Calu3 (cell line): ENCODE data around the gene FBXL4. TPM values are rescaled to one million over a fixed set of nuclear protein-coding genes. Genes with fewer than 3 reads are reported as not detected.
"Not testable (repeated sequence)": the region's sequence is repeated elsewhere in the genome, so short reads cannot be mapped to it uniquely, and the experiment has no call there.

Source experiments
- BruUV-seq: library from RNA; stranded (reverse); fragments of 400-500 nt; replicated peaks from 2 replicates; lab custom pipeline; 2021; lab: Mats Ljungman, UMichigan
- CTCF ChIA-PET: fragments of 300-600 bp; sonication (Branson Sonifier 250); formaldehyde crosslinking; loops from one replicate; lab custom pipeline; 2022; ENCODE audit warnings: antibody characterized with exemption; lab: Charles Lee
- DNase-seq: peaks from one replicate; pipeline ENCODE4 v3.0.0; 2022
- H3K27ac Mint-ChIP-seq: one replicate; pipeline ENCODE4 v1.8.0; 2022; ENCODE audit warnings: mixed read lengths; ENCODE audit not compliant: unreplicated experiment
- H3K27me3 Mint-ChIP-seq: one replicate; pipeline ENCODE4 v1.8.0; 2022; ENCODE audit warnings: mixed read lengths; ENCODE audit not compliant: unreplicated experiment
- H3K36me3 Mint-ChIP-seq: one replicate; pipeline ENCODE4 v1.8.0; 2022; ENCODE audit warnings: mild to moderate bottlenecking, moderate library complexity, mixed read lengths; ENCODE audit not compliant: insufficient read depth, unreplicated experiment
- H3K4me1 Mint-ChIP-seq: one replicate; pipeline ENCODE4 v1.8.0; 2022; ENCODE audit warnings: mild to moderate bottlenecking, low read depth, mixed read lengths; ENCODE audit not compliant: unreplicated experiment
- H3K4me3 Mint-ChIP-seq: one replicate; pipeline ENCODE4 v1.8.0; 2022; ENCODE audit warnings: mild to moderate bottlenecking, low read depth, moderate library complexity, mixed read lengths; ENCODE audit not compliant: unreplicated experiment
- H3K9me3 Mint-ChIP-seq: one replicate; pipeline ENCODE4 v1.8.0; 2022; ENCODE audit warnings: low read depth, mixed read lengths; ENCODE audit not compliant: unreplicated experiment
- CTCF ChIP-seq: fragments of 200-600 bp; IDR thresholded peaks from one replicate; pipeline ENCODE4 v1.8.0; 2022; ENCODE audit warnings: antibody characterized with exemption; ENCODE audit not compliant: unreplicated experiment
- intact Hi-C: fragments of 100-400 bp; cut with micrococcal nuclease; formaldehyde crosslinking; loops from one replicate; pipeline ENCODE4 v1.10.0; 2022; ENCODE audit not compliant: unreplicated experiment
- total RNA-seq: library from RNA; stranded (reverse); gene quantifications from 2 replicates; pipeline ENCODE4 v1.2.3, GENCODE V29; 2022

FBXL4 gene
- total RNA-seq, 1 experiment from 2014 or later = 13.1 TPM

DNA sequence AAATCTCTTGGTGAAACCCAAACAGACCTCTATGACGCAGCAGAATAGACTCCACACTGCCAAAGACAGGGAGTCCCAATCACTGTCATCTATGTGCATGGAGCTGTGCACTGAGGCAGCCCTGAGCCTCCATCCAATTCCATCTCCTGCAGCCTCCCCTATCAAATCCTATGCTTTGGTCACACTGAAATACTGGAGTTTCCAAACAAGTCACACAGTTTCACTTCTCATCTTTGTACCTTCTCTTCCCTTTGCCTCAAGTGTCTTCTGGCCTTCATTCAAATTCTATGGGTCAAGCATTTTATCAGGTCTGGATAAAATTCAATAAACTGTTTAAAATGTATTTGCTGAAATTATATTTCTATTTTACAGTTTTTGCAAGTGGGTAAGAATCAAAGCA is 38.5 kb downstream of the FBXL4 start:
- H3K27me3 Mint-ChIP-seq = no peaks in the 10 kb centered on the region
- DNase-seq = no peak
- CTCF ChIA-PET = no interaction called here
- H3K9me3 Mint-ChIP-seq = peaks cover 11% of the 10 kb centered on the region
- TF ChIP-seq CTCF = no peak
- no peak overlapping the region for H3K4me3 Mint-ChIP-seq
- BruUV-seq = no TSS peak
- no peaks in the 10 kb centered on the region for H3K4me1 Mint-ChIP-seq
- no peak overlapping the region for H3K27ac Mint-ChIP-seq
- H3K36me3 Mint-ChIP-seq = peaks cover 9% of the 10 kb centered on the region
- intact Hi-C loops = no loop called here

GRCh38 chr6:98906342-98906741 is 41.4 kb downstream of the FBXL4 start:
- CTCF ChIA-PET, H3K4me1 Mint-ChIP-seq, H3K36me3 Mint-ChIP-seq, H3K4me3 Mint-ChIP-seq, DNase-seq, H3K27me3 Mint-ChIP-seq, intact Hi-C loops, H3K27ac Mint-ChIP-seq, H3K9me3 Mint-ChIP-seq, BruUV-seq: not testable (repeated sequence)

GRCh38 chr6:98905759-98906158 is 42.0 kb downstream of the FBXL4 start:
- intact Hi-C loops = no loop called here
- CTCF ChIA-PET = interaction anchor here (0.7 kb wide), 1 partner anchor 1080 kb away, joined by 6 read pairs; no protein-coding TSS in a partner anchor
- Mint-ChIP-seq H3K4me3 (no peak overlapping the region), H3K9me3 (no peaks in the 10 kb centered on the region), H3K27me3 (no peaks in the 10 kb centered on the region), H3K36me3 (peaks cover 4% of the 10 kb centered on the region), H3K4me1 (no peaks in the 10 kb centered on the region), H3K27ac (no peak overlapping the region)
- no TSS peak for BruUV-seq
- DNase-seq = no peak
- TF ChIP-seq CTCF = no peak

DNA sequence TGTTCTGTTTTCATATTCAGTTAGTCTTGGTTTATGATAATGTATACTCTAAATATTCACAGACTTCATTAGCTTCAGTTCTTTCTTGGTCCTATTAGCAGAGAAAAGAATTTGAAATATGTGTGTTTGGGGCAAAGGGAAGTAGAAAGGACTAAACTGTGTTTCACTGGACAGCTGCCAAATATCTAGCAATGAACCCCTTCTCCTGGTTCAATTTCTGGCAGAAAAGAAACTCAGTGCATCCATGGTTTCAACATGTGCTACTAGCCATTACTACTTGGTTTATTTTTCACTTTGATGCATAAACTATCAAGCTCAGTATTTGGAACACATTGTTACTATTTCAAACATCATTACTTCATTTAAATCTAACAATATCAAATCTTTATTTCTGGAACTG is 43.6 kb downstream of the FBXL4 start:
- H3K36me3 Mint-ChIP-seq = no peaks in the 10 kb centered on the region
- DNase-seq = no peak
- no peaks in the 10 kb centered on the region for H3K4me1 Mint-ChIP-seq
- H3K27ac Mint-ChIP-seq = no peak overlapping the region
- H3K9me3 Mint-ChIP-seq = no peaks in the 10 kb centered on the region
- BruUV-seq = no TSS peak
- TF ChIP-seq CTCF = no peak
- CTCF ChIA-PET = interaction anchor here (0.6 kb wide), 1 partner anchor 261 kb away, joined by 4 read pairs; no protein-coding TSS in a partner anchor
- intact Hi-C loops = no loop called here
- H3K27me3 Mint-ChIP-seq = no peaks in the 10 kb centered on the region
- H3K4me3 Mint-ChIP-seq = no peak overlapping the region

- no peaks in the 10 kb centered on the region for H3K27me3 Mint-ChIP-seq
- no peaks in the 10 kb centered on the region for H3K36me3 Mint-ChIP-seq
- intact Hi-C loops = no loop called here
- BruUV-seq = no TSS peak
- H3K4me3 Mint-ChIP-seq = no peak overlapping the region
- CTCF ChIA-PET = no interaction called here
- no peak for DNase-seq
- H3K9me3 Mint-ChIP-seq = no peaks in the 10 kb centered on the region
- no peak for TF ChIP-seq CTCF
- no peaks in the 10 kb centered on the region for H3K4me1 Mint-ChIP-seq
- H3K27ac Mint-ChIP-seq = no peak overlapping the region
Observed at GRCh38 chr6:98900706-98901105, 47.0 kb downstream of the FBXL4 start.
